PFSK-1 (cell line): ENCODE measurements around the gene ZFYVE16.

ENCODE experiments used
- FOXP2 ChIP-seq: optimal IDR thresholded peaks from 2 replicates; pipeline ENCODE3; 2011; ENCODE audit warnings: borderline replicate concordance, control low read depth, inconsistent platforms; ENCODE audit not compliant: insufficient read depth; ENCODE audit errors: extremely low read length, extremely low read depth
- POLR2AphosphoS5 ChIP-seq: IDR thresholded peaks from 2 replicates; pipeline ENCODE4 v1.6.1; 2012; ENCODE audit warnings: low read depth, mild to moderate bottlenecking, control low read depth, low read length, moderate library complexity
- REST ChIP-seq, 2 experiments: IDR thresholded peaks; 2 replicates each; pipeline versions ENCODE4 v1.6.1 to v1.8.0; 2011 to 2012; ENCODE audit warnings: low read depth in 2 of 2, low read length in 2 of 2, control low read depth in 1 of 2, inconsistent platforms in 1 of 2, mild to moderate bottlenecking in 1 of 2, moderate library complexity in 1 of 2; ENCODE audit not compliant: insufficient read depth in 1 of 2
- SIN3A ChIP-seq: IDR thresholded peaks from 2 replicates; pipeline ENCODE4 v1.6.1; 2012; ENCODE audit warnings: mild to moderate bottlenecking, low read length, moderate library complexity, borderline replicate concordance; ENCODE audit not compliant: insufficient read depth
- TAF1 ChIP-seq: IDR thresholded peaks from 2 replicates; pipeline ENCODE4 v1.6.1; 2012; ENCODE audit warnings: low read length, control low read depth, borderline replicate concordance; ENCODE audit not compliant: insufficient read depth

The ZFYVE16 gene

DNA sequence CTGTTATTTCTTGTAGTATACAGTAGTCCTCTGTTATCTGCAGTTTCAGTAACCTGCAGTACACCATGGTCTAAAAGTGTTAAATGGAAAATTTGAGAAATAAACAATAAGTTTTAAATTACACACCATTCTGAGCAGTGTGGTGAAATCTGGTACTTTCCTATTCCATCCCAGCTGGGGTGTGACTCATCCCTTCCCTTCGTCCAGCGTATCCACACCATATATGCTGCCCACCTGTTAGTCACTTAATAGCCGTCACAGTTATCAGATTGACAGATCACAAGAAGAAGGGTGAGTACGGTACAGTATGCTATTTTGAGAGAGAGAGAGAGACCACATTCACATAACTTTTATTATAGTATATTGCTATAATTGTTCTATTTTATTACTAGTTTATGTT is 109.0 kb downstream of the ZFYVE16 start:
- TF ChIP-seq SIN3A (no peak), REST (IDR thresholded peaks at IDR 0.05; ENCODE audit: insufficient read depth in 1 of 2, low read depth in 2 of 2, low read length in 2 of 2) (no peak), TAF1 (no peak), FOXP2 (no peak), POLR2AphosphoS5 (no peak)
